K562 (cell line): Measurements from ENCODE around the gene SDF4. TPM values are rescaled to one million over a fixed set of nuclear protein-coding genes. Genes with fewer than 3 reads are reported as not detected.
A peak's percentile ranks its signal among the peaks of the same experiment; 100 is the strongest.

ENCODE experiments used
- ADNP ChIP-seq: fragments of 200-800 bp; sonication (Bioruptor generic); IDR thresholded peaks from 2 replicates; pipeline ENCODE4 v1.6.1; 2016; ENCODE audit warnings: missing genetic modification characterization, missing compliant biosample characterization
- BHLHE40 ChIP-seq: IDR thresholded peaks from 2 replicates; pipeline ENCODE4 v1.6.1; 2011; ENCODE audit warnings: low read length, improper control_type of control experiment
- C11orf30 ChIP-seq: fragments of 450-650 bp; IDR thresholded peaks from 2 replicates; pipeline ENCODE4 v1.6.1; 2016; ENCODE audit warnings: low read depth, mild to moderate bottlenecking
- CC2D1A ChIP-seq: fragments of 450-650 bp; IDR thresholded peaks from 2 replicates; pipeline ENCODE4 v1.6.1; 2017; ENCODE audit warnings: mild to moderate bottlenecking
- CSDE1 ChIP-seq, 2 experiments: fragments of 450-650 bp; IDR thresholded peaks; 2 replicates each; pipeline ENCODE4 v1.6.1; 2016; ENCODE audit warnings: mild to moderate bottlenecking in 1 of 2
- CXXC5 ChIP-seq: fragments of 250-450 bp; sonication (Bioruptor Pico); IDR thresholded peaks from 2 replicates; pipeline ENCODE4 v1.8.0; 2022; ENCODE audit warnings: inconsistent platforms, mild to moderate bottlenecking, moderate library complexity
- DNMT1 ChIP-seq: fragments of 450-650 bp; IDR thresholded peaks from 2 replicates; pipeline ENCODE4 v1.6.1; 2016; ENCODE audit warnings: antibody characterized with exemption, mild to moderate bottlenecking
- ELF4 ChIP-seq: fragments of 450-650 bp; formaldehyde crosslinking; IDR thresholded peaks from 2 replicates; pipeline ENCODE4 v1.4.0; 2022; ENCODE audit warnings: missing genetic modification characterization
- EZH2 ChIP-seq: IDR thresholded peaks from 2 replicates; pipeline ENCODE4 v1.6.1; 2012; ENCODE audit warnings: low read depth, mild to moderate bottlenecking, inconsistent platforms, low read length, borderline replicate concordance
- HNRNPL ChIP-seq: fragments of 200-400 bp; formaldehyde crosslinking; IDR thresholded peaks from 2 replicates; pipeline ENCODE4 v1.6.1; 2017; ENCODE audit warnings: low read depth, mild to moderate bottlenecking, low read length
- KDM4B ChIP-seq, 2 experiments: fragments of 450-650 bp in 1 of 2; sonication (generic) in 1 of 2; IDR thresholded peaks; 2 replicates each; pipeline ENCODE4 v1.6.1; 2016 to 2017; ENCODE audit warnings: borderline replicate concordance in 2 of 2, antibody characterized with exemption in 1 of 2, low read depth in 1 of 2, mild to moderate bottlenecking in 1 of 2
- NR2C1 ChIP-seq, 2 experiments: fragments of 450-650 bp; IDR thresholded peaks; 2 replicates each; pipeline ENCODE4 v1.6.1; 2017; ENCODE audit warnings: mild to moderate bottlenecking in 2 of 2, antibody characterized with exemption in 1 of 2, inconsistent platforms in 1 of 2, missing compliant biosample characterization in 1 of 2, missing genetic modification characterization in 1 of 2
- SAP30 ChIP-seq: fragments of 200-600 bp; sonication (generic); IDR thresholded peaks from 2 replicates; pipeline ENCODE4 v1.6.1; 2012; ENCODE audit warnings: borderline replicate concordance, low read depth, mild to moderate bottlenecking, moderate library complexity, low read length, control low read depth, inconsistent platforms; ENCODE audit not compliant: insufficient read depth, poor library complexity, severe bottlenecking
- TCF3 ChIP-seq: sonication (generic); formaldehyde crosslinking; IDR thresholded peaks from 2 replicates; pipeline ENCODE4 v1.4.0; 2020; ENCODE audit warnings: mild to moderate bottlenecking, missing genetic modification reagents
- ZNF12 ChIP-seq: sonication (generic); formaldehyde crosslinking; IDR thresholded peaks from 2 replicates; pipeline ENCODE4 v1.4.0; 2020; ENCODE audit warnings: mild to moderate bottlenecking, missing genetic modification reagents
- ZNF134 ChIP-seq: fragments of 250-450 bp; sonication (Bioruptor Pico); conservative IDR thresholded peaks from 2 replicates; pipeline ENCODE4 v1.4.0; 2020
- ZNF583 ChIP-seq: fragments of 250-450 bp; sonication (Bioruptor Pico); IDR thresholded peaks from 2 replicates; pipeline ENCODE4 v1.4.0; 2020
- polyA plus RNA-seq, 8 experiments: library from polyadenylated mRNA; depleted of rRNA in 4 of 8; stranded (reverse) in 5 of 8; unstranded in 3 of 8; fragments of >200 nt; fragmentation: Nextera tagmentation in 2 of 8; fragmentation: Illumina TruSeq in 1 of 8; extraction: Ambion mirVana in 2 of 8; extraction: Trizol in 1 of 8; gene quantifications; 2 replicates each; pipeline versions ENCODE4 v1.2.1 to v1.2.3, GENCODE V29; 2011 to 2014; ENCODE audit warnings: inconsistent platforms in 1 of 8, missing spikeins in 1 of 8
- total RNA-seq, 7 experiments: library from RNA; depleted of rRNA in 6 of 7; stranded (reverse); fragments of >200 nt in 6 of 7; fragmentation: Illumina TruSeq in 2 of 7; extraction: Trizol in 2 of 7; gene quantifications; 2 replicates each; pipeline versions ENCODE4 v1.2.1 to v1.2.3, GENCODE V29; 2011 to 2021; ENCODE audit warnings: low replicate concordance in 1 of 7
- TF ChIP-seq, protein P1 (sequence below): sonication (generic); formaldehyde crosslinking; IDR thresholded peaks from 2 replicates; pipeline ENCODE4 v1.8.1; 2023; ENCODE audit warnings: mild to moderate bottlenecking, missing genetic modification reagents
- TF ChIP-seq, protein P2 (sequence below): fragments of 250-450 bp; sonication (Bioruptor Pico); IDR thresholded peaks from 2 replicates; pipeline ENCODE4 v1.5.0; 2022; ENCODE audit warnings: mild to moderate bottlenecking
- TF ChIP-seq, protein P3 (sequence below): sonication (generic); formaldehyde crosslinking; IDR thresholded peaks from 2 replicates; pipeline ENCODE4 v1.8.1; 2022; ENCODE audit warnings: missing genetic modification reagents

Gene SDF4
- total and polyA plus RNA-seq, 9 of the 15 experiments (the other 6 are each of a cell fraction or from before 2014, with no cell fraction given): 0.35 to 160 (median 65.2) TPM

DNA sequence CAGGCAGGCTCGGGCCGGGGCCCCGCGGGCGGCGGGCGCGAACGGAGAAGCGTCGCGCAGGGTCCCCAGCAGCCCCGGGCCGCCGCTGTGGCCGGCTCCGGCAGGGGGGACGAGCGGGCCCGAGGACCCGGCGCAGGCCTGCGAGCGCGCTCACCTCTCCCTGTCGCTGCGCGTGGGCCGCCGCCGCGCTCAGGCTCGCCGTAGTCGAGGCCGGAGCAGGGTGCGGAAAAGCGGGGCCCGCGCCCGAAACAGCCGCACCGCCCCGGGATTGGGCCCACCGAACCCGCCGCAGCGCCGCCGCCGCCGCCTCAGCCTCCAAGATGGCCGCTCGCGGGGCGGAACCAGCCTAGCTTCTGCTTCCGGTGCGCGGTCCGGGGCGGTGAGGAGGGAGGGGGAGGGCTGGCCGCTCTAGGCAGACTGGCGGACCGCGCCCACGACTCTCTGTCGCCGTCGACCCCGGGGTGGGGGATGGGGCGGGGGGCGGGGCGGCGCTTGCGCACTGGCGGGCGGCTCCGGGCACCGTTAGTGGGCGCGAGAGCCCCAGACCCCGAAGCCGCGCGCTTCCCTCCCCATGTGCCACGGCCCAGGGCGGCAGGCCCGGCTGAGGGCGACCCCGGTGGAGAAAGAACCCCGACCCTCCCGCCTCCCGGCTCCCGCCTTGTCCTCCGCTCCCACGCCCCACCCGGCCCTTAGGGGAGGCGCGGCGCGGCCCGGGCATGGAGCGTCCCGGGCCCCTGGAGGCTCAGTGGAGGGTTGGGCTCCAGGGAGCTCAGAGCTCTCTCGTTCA is 41.9 kb upstream of the SDF4 start, which contains the start of gene UBE2J2 (continued):
- TF ChIP-seq NR2C1 (IDR thresholded peaks at IDR 0.05) (peak; percentile 97), NR2C1 (tag; IDR thresholded peaks at IDR 0.05) (peak; percentile 98), C11orf30 (no peak; the same call in 1 of the 2 replicates), DNMT1 (no peak), TCF3 (CRISPR knock-in tag) (peak; percentile 12; the same call in 1 of the 2 replicates), HNRNPL (peak; percentile 62; the same call in 1 of the 2 replicates), ELF4 (CRISPR knock-in tag) (no peak), CSDE1 (IDR thresholded peaks at IDR 0.05) (no peak), CC2D1A (no peak), CXXC5 (CRISPR knock-in tag) (peak; percentile 83), SAP30 (no peak), ZNF583 (CRISPR knock-in tag) (peak; percentile 18; the same call in 1 of the 2 replicates), ZNF12 (CRISPR knock-in tag) (no peak), EZH2 (no peak), BHLHE40 (no peak), ZNF134 (CRISPR knock-in tag) (no peak), ADNP (tag) (no peak), KDM4B (IDR thresholded peaks at IDR 0.05; ENCODE audit: borderline replicate concordance in 2 of 2, low read depth in 1 of 2) (peak in 1 of 2 experiments; percentile 96; a peak in 2 of 4 replicates)
- TF ChIP-seq, protein P1, sequence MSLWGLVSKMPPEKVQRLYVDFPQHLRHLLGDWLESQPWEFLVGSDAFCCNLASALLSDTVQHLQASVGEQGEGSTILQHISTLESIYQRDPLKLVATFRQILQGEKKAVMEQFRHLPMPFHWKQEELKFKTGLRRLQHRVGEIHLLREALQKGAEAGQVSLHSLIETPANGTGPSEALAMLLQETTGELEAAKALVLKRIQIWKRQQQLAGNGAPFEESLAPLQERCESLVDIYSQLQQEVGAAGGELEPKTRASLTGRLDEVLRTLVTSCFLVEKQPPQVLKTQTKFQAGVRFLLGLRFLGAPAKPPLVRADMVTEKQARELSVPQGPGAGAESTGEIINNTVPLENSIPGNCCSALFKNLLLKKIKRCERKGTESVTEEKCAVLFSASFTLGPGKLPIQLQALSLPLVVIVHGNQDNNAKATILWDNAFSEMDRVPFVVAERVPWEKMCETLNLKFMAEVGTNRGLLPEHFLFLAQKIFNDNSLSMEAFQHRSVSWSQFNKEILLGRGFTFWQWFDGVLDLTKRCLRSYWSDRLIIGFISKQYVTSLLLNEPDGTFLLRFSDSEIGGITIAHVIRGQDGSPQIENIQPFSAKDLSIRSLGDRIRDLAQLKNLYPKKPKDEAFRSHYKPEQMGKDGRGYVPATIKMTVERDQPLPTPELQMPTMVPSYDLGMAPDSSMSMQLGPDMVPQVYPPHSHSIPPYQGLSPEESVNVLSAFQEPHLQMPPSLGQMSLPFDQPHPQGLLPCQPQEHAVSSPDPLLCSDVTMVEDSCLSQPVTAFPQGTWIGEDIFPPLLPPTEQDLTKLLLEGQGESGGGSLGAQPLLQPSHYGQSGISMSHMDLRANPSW (CRISPR knock-in tag): 0 out of 2 replicates have a peak, but pooled peaks have one; percentile 15
- TF ChIP-seq, protein P2, sequence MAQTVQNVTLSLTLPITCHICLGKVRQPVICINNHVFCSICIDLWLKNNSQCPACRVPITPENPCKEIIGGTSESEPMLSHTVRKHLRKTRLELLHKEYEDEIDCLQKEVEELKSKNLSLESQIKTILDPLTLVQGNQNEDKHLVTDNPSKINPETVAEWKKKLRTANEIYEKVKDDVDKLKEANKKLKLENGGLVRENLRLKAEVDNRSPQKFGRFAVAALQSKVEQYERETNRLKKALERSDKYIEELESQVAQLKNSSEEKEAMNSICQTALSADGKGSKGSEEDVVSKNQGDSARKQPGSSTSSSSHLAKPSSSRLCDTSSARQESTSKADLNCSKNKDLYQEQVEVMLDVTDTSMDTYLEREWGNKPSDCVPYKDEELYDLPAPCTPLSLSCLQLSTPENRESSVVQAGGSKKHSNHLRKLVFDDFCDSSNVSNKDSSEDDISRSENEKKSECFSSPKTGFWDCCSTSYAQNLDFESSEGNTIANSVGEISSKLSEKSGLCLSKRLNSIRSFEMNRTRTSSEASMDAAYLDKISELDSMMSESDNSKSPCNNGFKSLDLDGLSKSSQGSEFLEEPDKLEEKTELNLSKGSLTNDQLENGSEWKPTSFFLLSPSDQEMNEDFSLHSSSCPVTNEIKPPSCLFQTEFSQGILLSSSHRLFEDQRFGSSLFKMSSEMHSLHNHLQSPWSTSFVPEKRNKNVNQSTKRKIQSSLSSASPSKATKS: no peak
- TF ChIP-seq, protein P3, sequence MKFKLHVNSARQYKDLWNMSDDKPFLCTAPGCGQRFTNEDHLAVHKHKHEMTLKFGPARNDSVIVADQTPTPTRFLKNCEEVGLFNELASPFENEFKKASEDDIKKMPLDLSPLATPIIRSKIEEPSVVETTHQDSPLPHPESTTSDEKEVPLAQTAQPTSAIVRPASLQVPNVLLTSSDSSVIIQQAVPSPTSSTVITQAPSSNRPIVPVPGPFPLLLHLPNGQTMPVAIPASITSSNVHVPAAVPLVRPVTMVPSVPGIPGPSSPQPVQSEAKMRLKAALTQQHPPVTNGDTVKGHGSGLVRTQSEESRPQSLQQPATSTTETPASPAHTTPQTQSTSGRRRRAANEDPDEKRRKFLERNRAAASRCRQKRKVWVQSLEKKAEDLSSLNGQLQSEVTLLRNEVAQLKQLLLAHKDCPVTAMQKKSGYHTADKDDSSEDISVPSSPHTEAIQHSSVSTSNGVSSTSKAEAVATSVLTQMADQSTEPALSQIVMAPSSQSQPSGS (CRISPR knock-in tag): no peak
